ENCODE results near the gene ZCCHC2. TPM values are rescaled to one million over a fixed set of nuclear protein-coding genes. Genes with fewer than 3 reads are reported as not detected.

Gene ZCCHC2
- polyA plus RNA-seq, 2 of the 4 experiments (the other 2 are of a cell fraction) = 7.6 to 12.5 TPM

DNA sequence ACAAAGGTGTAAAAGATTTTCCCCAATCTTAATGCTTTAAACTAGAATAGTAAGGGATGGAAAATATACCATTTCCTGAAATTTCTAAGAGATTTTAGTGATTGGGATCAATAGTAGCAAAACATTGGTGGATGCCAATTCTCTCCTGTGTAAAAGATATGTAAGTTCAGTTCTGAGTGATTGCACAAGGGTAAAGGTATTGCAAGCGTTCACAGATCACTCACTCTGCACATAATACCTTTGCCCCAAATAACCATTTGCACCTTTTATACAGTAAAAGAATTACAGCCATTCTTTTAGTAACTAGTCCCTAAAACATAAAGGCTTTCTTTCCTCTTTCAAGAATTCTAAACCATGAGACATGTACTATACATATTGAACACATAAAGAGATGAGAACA lies 13.0 kb upstream of the ZCCHC2 start:
- DNase-seq (ENCODE audit: low read depth in 1 of 2, low spot score in 1 of 2) = no peak
- peaks cover 4% of the 10 kb centered on the region; the same call in 1 of the 3 replicates for H3K4me1 ChIP-seq
- no peak for ATAC-seq
- H3K4me3 ChIP-seq = no peak overlapping the region
- no peak overlapping the region for H3K4me2 ChIP-seq
- H3K9me3 ChIP-seq = peaks cover 5% of the 10 kb centered on the region; the same call in 2 of the 3 replicates
- no peak overlapping the region for H3K27ac ChIP-seq
- WGBS (ENCODE audit: missing lambda C conversion rate) = 88% methylated on average over 1 of the region's 1 CpG
- ChIA-PET POLR2A (no interaction called here), CTCF (interaction anchor here (1.0 kb wide), 1 partner anchor 23 kb away, joined by 3 read pairs; no protein-coding TSS in a partner anchor)
- TF ChIP-seq E2F6 (IDR thresholded peaks at IDR 0.05; ENCODE audit: borderline replicate concordance, low read depth) = no peak
- TF ChIP-seq, protein P1, sequence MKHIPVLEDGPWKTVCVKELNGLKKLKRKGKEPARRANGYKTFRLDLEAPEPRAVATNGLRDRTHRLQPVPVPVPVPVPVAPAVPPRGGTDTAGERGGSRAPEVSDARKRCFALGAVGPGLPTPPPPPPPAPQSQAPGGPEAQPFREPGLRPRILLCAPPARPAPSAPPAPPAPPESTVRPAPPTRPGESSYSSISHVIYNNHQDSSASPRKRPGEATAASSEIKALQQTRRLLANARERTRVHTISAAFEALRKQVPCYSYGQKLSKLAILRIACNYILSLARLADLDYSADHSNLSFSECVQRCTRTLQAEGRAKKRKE (CRISPR knock-in tag; IDR thresholded peaks at IDR 0.05; ENCODE audit: low read depth) = no peak
- no peak for TF ChIP-seq POLR2AphosphoS2 (conservative IDR thresholded peaks at IDR 0.05; ENCODE audit: low read length)
- no peak for TF ChIP-seq ELK1 (IDR thresholded peaks at IDR 0.05; ENCODE audit: low read depth, low read length)
- TF ChIP-seq ESRRA (IDR thresholded peaks at IDR 0.05; ENCODE audit: borderline replicate concordance, low read length) = no peak
- TF ChIP-seq, protein P2, sequence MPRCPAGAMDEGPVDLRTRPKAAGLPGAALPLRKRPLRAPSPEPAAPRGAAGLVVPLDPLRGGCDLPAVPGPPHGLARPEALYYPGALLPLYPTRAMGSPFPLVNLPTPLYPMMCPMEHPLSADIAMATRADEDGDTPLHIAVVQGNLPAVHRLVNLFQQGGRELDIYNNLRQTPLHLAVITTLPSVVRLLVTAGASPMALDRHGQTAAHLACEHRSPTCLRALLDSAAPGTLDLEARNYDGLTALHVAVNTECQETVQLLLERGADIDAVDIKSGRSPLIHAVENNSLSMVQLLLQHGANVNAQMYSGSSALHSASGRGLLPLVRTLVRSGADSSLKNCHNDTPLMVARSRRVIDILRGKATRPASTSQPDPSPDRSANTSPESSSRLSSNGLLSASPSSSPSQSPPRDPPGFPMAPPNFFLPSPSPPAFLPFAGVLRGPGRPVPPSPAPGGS (IDR thresholded peaks at IDR 0.05) = no peak
- no peak for TF ChIP-seq MAZ (IDR thresholded peaks at IDR 0.05; ENCODE audit: borderline replicate concordance, low read depth, low read length)
- no peak for TF ChIP-seq NFE2L2 (conservative IDR thresholded peaks at IDR 0.05; ENCODE audit: low read length)
- no peak for TF ChIP-seq MAFK (IDR thresholded peaks at IDR 0.05; ENCODE audit: partially characterized antibody)
- TF ChIP-seq FOXS1 (CRISPR knock-in tag; IDR thresholded peaks at IDR 0.05) = no peak
- TF ChIP-seq RCOR1 (IDR thresholded peaks at IDR 0.05; ENCODE audit: low read depth, low read length) = no peak
- no peak for TF ChIP-seq HOXB5 (CRISPR knock-in tag; IDR thresholded peaks at IDR 0.05)
- TF ChIP-seq KDM1A (IDR thresholded peaks at IDR 0.05; ENCODE audit: low read depth) = no peak
- TF ChIP-seq NPAS2 (CRISPR knock-in tag; IDR thresholded peaks at IDR 0.05; ENCODE audit: borderline replicate concordance) = no peak
- no peak for TF ChIP-seq REST (IDR thresholded peaks at IDR 0.05)
- TF ChIP-seq CBX8 (IDR thresholded peaks at IDR 0.05) = no peak
- no peak for TF ChIP-seq RFX5 (IDR thresholded peaks at IDR 0.05)
- no peak for TF ChIP-seq POLR2A (IDR thresholded peaks at IDR 0.05; ENCODE audit: low read length)
- TF ChIP-seq ZC3H11A (IDR thresholded peaks at IDR 0.05) = no peak
- FAIRE-seq = no peak

- FAIRE-seq (no peak), ATAC-seq (no peak), DNase-seq (ENCODE audit: low read depth in 1 of 2, low spot score in 1 of 2) (no peak)
- ChIA-PET POLR2A (no interaction called here), CTCF (interaction anchor here (1.3 to 1.4 kb wide), 2 partner anchors 14 to 85 kb away, joined by 3 to 7 read pairs; no protein-coding TSS in a partner anchor)
- no peak overlapping the region for H3K4me2 ChIP-seq
- H3K27ac ChIP-seq = no peak overlapping the region
- H3K9me3 ChIP-seq = peaks cover 5% of the 10 kb centered on the region; the same call in 2 of the 3 replicates
- no peak for TF ChIP-seq FOXS1 (CRISPR knock-in tag; IDR thresholded peaks at IDR 0.05)
- no peak for TF ChIP-seq CBX8 (IDR thresholded peaks at IDR 0.05)
- no peak for TF ChIP-seq E2F6 (IDR thresholded peaks at IDR 0.05; ENCODE audit: borderline replicate concordance, low read depth)
- TF ChIP-seq, protein P1 (CRISPR knock-in tag; IDR thresholded peaks at IDR 0.05; ENCODE audit: low read depth) = no peak
- no peak for TF ChIP-seq SREBF2 (IDR thresholded peaks at IDR 0.05)
- TF ChIP-seq HDAC2 (IDR thresholded peaks at IDR 0.05) = no peak
- TF ChIP-seq RAD21 (conservative IDR thresholded peaks at IDR 0.05 in 1 of 2, IDR thresholded peaks at IDR 0.05 in 1 of 2) = no peak
- no peak for TF ChIP-seq MAZ (IDR thresholded peaks at IDR 0.05; ENCODE audit: borderline replicate concordance, low read depth, low read length)
- WGBS (ENCODE audit: missing lambda C conversion rate) = 82% methylated on average over 2 of the region's 2 CpGs
- no peak overlapping the region for H3K4me3 ChIP-seq
- peaks cover 1% of the 10 kb centered on the region; the same call in 1 of the 3 replicates for H3K4me1 ChIP-seq
These were observed 12.0 kb upstream of the ZCCHC2 start for GRCh38 chr18:62510789-62511188.
